HCT116 (cell line): Measurements from ENCODE around the gene CERK. TPM values are rescaled to one million over a fixed set of nuclear protein-coding genes. Genes with fewer than 3 reads are reported as not detected.

Source experiments
- ATAC-seq: fragments of 200-7000 bp; cut with Tn5 transposase; 2 replicates; pipeline ENCODE4 v1.9.1; 2020; ENCODE audit warnings: mild to moderate bottlenecking, moderate library complexity
- BruUV-seq: library from RNA; stranded (reverse); fragments of 400-500 nt; replicated peaks from 2 replicates; lab custom pipeline; 2021; lab: Mats Ljungman, UMichigan
- CTCF ChIA-PET: fragments of 300-600 bp; sonication (Branson Sonifier 250); formaldehyde crosslinking; loops from one replicate; lab custom pipeline; 2021; ENCODE audit warnings: antibody characterized with exemption; lab: Charles Lee
- POLR2A ChIA-PET: fragments of 300-600, 350-600 bp; sonication (Branson Sonifier 250); formaldehyde crosslinking; loops from one replicate; lab custom pipeline; 2021; ENCODE audit warnings: antibody characterized with exemption; lab: Charles Lee
- RAD21 ChIA-PET, 2 experiments: fragments of 300-600 bp; sonication (Branson Sonifier 250); formaldehyde crosslinking; loops; one replicate each; lab custom pipeline; 2023; ENCODE audit warnings: low total read pairs in 2 of 2; ENCODE audit not compliant: uncharacterized antibody in 2 of 2, unreplicated experiment in 2 of 2, low non-redundant PET in 1 of 2; lab: Charles Lee
- DNase-seq: peaks from one replicate; pipeline ENCODE4 v3.0.0-alpha.2; 2010; ENCODE audit warnings: low read depth, low spot score
- H2AFZ ChIP-seq: fragments of 200-600 bp; shearing (Covaris generic), sonication (generic); 2 replicates; pipeline ENCODE4 v1.6.1; 2017; ENCODE audit warnings: low read depth, mixed run types, mixed read lengths, antibody characterized with exemption, low read length; ENCODE audit not compliant: poor library complexity, severe bottlenecking
- H3K27ac ChIP-seq: 2 replicates; pipeline ENCODE4 v1.5.1; 2012; ENCODE audit warnings: low read depth, low read length
- H3K27me3 ChIP-seq: fragments of 200-600 bp; sonication (generic); 2 replicates; pipeline ENCODE4 v1.6.1; 2016; ENCODE audit warnings: mixed run types, low read length, mixed read lengths; ENCODE audit not compliant: insufficient read depth
- H3K36me3 ChIP-seq, 2 experiments: fragments of 200-500 bp in 1 of 2; fragments of 200-600 bp in 1 of 2; sonication (Bioruptor generic) in 1 of 2; sonication (generic) in 1 of 2; 2 replicates each; pipeline versions ENCODE4 v1.5.1 to v1.6.1; 2014 to 2016; ENCODE audit warnings: low read length in 2 of 2, inconsistent platforms in 1 of 2, mixed read lengths in 1 of 2, mixed run types in 1 of 2; ENCODE audit not compliant: insufficient read depth in 2 of 2, control insufficient read depth in 1 of 2
- H3K4me1 ChIP-seq, 2 experiments: fragments of 200-600 bp in 1 of 2; sonication (generic) in 1 of 2; 2 replicates each; pipeline versions ENCODE4 v1.5.1 to v1.6.1; 2012 to 2017; ENCODE audit warnings: low read length in 2 of 2, inconsistent platforms in 1 of 2, mild to moderate bottlenecking in 1 of 2, mixed read lengths in 1 of 2, mixed run types in 1 of 2, moderate library complexity in 1 of 2; ENCODE audit not compliant: insufficient read depth in 2 of 2, control insufficient read depth in 1 of 2
- H3K4me2 ChIP-seq: fragments of 200-600 bp; sonication (generic); 2 replicates; pipeline ENCODE4 v1.6.1; 2017; ENCODE audit warnings: mixed run types, low read length, mixed read lengths
- H3K4me3 ChIP-seq, 2 experiments: fragments of 200-600 bp in 1 of 2; sonication (generic) in 1 of 2; replicated peaks in 1 of 2; 2 replicates each; pipeline ENCODE4 v1.5.1; 2011 to 2016; ENCODE audit warnings: low read length in 2 of 2, control low read depth in 1 of 2, low read depth in 1 of 2, mild to moderate bottlenecking in 1 of 2, mixed read lengths in 1 of 2, mixed run types in 1 of 2
- H3K79me2 ChIP-seq: fragments of 200-600 bp; sonication (generic); 2 replicates; pipeline ENCODE4 v1.6.1; 2017; ENCODE audit warnings: mild to moderate bottlenecking, mixed run types, low read length, moderate library complexity, mixed read lengths; ENCODE audit not compliant: insufficient read depth
- H3K9ac ChIP-seq: fragments of 200-600 bp; sonication (generic); 2 replicates; pipeline ENCODE4 v1.6.1; 2016; ENCODE audit warnings: low read length, mixed read lengths
- H3K9me2 ChIP-seq: fragments of 200-600 bp; sonication (generic), shearing (Covaris generic); 2 replicates; pipeline ENCODE4 v1.6.1; 2017; ENCODE audit warnings: mixed run types, mild to moderate bottlenecking, moderate library complexity; ENCODE audit not compliant: insufficient read depth
- H3K9me3 ChIP-seq, 2 experiments: fragments of 200-500 bp in 1 of 2; fragments of 200-600 bp in 1 of 2; sonication (Bioruptor generic) in 1 of 2; sonication (generic) in 1 of 2; 2 replicates each; pipeline ENCODE4 v1.6.1; 2014 to 2017; ENCODE audit warnings: low read length in 2 of 2, mixed read lengths in 2 of 2, inconsistent platforms in 1 of 2, low read depth in 1 of 2, mild to moderate bottlenecking in 1 of 2, mixed run types in 1 of 2, moderate library complexity in 1 of 2; ENCODE audit not compliant: control insufficient read depth in 1 of 2, insufficient read depth in 1 of 2
- H4K20me1 ChIP-seq: fragments of 200-600 bp; sonication (generic), shearing (Covaris generic); 2 replicates; pipeline ENCODE4 v1.6.1; 2017; ENCODE audit warnings: mixed run types, mild to moderate bottlenecking, moderate library complexity; ENCODE audit not compliant: insufficient read depth
- CTCF ChIP-seq, 3 experiments: fragments of 200-600 bp in 1 of 3; sonication (generic) in 1 of 3; IDR thresholded peaks in 2 of 3; conservative IDR thresholded peaks in 1 of 3; 2 replicates each; pipeline ENCODE4 v1.5.1; 2012 to 2017; ENCODE audit warnings: low read depth in 2 of 3, low read length in 2 of 3, antibody characterized with exemption in 1 of 3, borderline replicate concordance in 1 of 3, control low read depth in 1 of 3, mild to moderate bottlenecking in 1 of 3, mixed read lengths in 1 of 3, mixed run types in 1 of 3, moderate library complexity in 1 of 3; ENCODE audit not compliant: insufficient read depth in 1 of 3
- ELF1 ChIP-seq: IDR thresholded peaks from 2 replicates; pipeline ENCODE4 v1.6.1; 2012; ENCODE audit warnings: low read depth, borderline replicate concordance
- FOSL1 ChIP-seq: IDR thresholded peaks from 2 replicates; pipeline ENCODE4 v1.6.1; 2012; ENCODE audit warnings: low read depth
- SIN3A ChIP-seq: IDR thresholded peaks from 2 replicates; pipeline ENCODE4 v1.6.1; 2012; ENCODE audit warnings: low read depth
- TCF7L2 ChIP-seq: IDR thresholded peaks from 2 replicates; pipeline ENCODE4 v1.7.0; 2011; ENCODE audit warnings: borderline replicate concordance, inconsistent platforms; ENCODE audit not compliant: insufficient read depth, insufficient read length; ENCODE audit errors: extremely low read depth
- ZFX ChIP-seq: fragments of 450-650 bp; IDR thresholded peaks from 2 replicates; pipeline ENCODE4 v1.6.1; 2017
- intact Hi-C: fragments of 100-400 bp; cut with micrococcal nuclease; formaldehyde crosslinking; loops from 2 replicates; pipeline ENCODE4 v1.10.0; 2022
- total RNA-seq: library from RNA; stranded (reverse); gene quantifications from one replicate; pipeline ENCODE4 v1.2.1, GENCODE V29; 2021; ENCODE audit not compliant: unreplicated experiment
- TF ChIP-seq, protein P1 (sequence below): IDR thresholded peaks from 2 replicates; pipeline ENCODE4 v1.6.1; 2012

The CERK gene
- total RNA-seq, 1 experiment from 2014 or later: 35.0 TPM

DNA sequence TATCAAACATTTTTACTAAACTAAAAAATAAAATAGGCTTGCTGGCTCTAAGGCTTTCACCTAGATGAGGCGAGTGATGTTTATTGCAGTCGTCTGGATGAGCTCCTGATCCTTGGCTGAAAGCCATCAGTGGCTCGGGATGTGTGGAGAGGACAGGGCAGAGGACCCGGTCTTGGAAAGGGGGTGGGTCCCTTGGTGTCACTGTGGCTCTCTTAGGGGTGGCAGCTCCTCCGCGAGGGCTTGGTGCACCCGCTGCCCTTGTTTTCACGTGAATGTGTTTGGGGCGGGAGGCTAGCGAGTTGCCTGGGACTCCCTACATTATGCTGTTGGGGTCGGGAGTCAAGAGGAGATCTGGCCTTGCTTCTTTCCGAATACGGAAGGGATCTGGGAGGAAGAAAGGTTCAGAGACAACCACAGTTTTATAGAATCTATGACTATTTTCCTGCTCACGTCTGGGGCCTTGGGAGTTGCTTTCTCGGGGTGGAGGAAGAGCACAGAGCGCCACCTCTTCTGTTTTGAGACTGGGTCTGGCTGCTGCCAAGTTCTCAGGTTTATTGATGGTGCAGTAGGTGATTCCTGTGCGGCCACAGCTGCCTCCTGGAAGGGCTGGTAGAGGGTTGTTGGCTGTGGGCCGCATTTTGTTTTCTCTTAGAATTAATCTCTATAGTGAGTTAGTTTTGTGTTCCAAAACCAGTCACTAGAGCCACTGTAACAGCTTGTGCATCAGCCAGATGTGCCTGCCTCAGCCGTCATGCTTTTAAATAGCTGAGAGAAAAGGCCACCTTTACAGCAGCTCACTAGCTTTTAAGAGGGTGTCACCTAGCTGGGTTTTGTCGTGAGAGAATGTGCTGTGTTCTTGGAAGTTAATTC, 37.2 kb upstream of the CERK start:
- peaks cover 39 to 48% of the 10 kb centered on the region in 2 experiments for H3K4me1 ChIP-seq
- H3K4me2 ChIP-seq: peak overlapping the region; percentile 75

DNA sequence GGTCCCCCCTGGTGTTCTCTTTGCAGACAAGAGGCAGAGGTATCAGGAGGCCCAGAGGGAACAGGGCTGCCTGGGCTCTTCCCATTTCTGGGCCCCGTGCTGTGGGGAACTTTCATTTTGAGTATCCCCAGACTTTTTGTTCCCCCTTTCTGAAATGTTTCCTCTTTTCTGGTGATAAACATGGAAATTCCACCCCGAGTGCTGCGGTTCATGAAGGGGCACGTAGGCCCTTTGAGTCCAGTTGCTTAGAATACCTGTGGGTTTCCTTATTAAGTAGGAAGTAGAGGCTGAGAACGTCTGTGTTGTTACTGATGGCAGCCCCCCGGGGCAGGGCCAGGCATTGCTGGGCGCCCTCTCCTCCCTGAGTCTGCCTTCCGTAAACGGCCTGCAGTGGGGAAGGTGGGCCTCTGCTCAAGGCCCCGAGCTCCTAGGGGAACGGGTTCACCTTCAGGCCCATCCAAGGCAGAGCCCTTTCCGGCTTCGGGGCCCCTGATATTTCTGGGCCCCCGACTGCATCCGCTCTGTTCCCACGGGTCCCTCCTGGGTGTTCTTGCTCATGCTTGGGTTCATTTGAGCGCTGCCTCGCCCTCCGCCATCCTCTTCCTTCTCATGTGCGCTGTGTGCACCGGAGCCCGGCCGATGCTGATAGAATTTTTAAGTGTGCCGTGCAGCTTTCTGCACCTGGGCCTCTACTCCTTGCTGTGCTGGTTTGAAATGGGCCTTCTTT, 36.4 kb upstream of the CERK start:
- RAD21 ChIA-PET: interaction anchor here (0.8 to 1.5 kb wide), 3 partner anchors 12 to 211 kb away, joined by 3 to 7 read pairs (median 3); partner anchors contain the start of gene TBC1D22A (in 1 of the 2)
- H4K20me1 ChIP-seq: no peaks in the 10 kb centered on the region; the same call in 1 of the 2 replicates
- intact Hi-C loops: no loop called here

More for the DNA sequence above, 37.2 kb upstream of the CERK start:
- no peaks in the 10 kb centered on the region for H3K9me2 ChIP-seq
- ChIA-PET POLR2A (interaction anchor here (3.3 kb wide), 1 partner anchor 12 kb away, joined by 33 read pairs; the partner anchor contains the start of gene TBC1D22A), RAD21 (interaction anchor here in 1 of 2 experiments (0.7 kb wide), 1 partner anchor 377 kb away, joined by 3 read pairs; no protein-coding TSS in a partner anchor), CTCF (interaction anchor here (2.0 to 2.6 kb wide), 2 partner anchors 17 to 28 kb away, joined by 10 to 12 read pairs; no protein-coding TSS in a partner anchor)
- H2AFZ ChIP-seq: no peak overlapping the region
- H3K27ac ChIP-seq: peak overlapping the region; percentile 99
- BruUV-seq: no TSS peak
- H3K4me3 ChIP-seq: no peak overlapping the region
- TF ChIP-seq SIN3A (no peak), FOSL1 (no peak), TCF7L2 (no peak)
- TF ChIP-seq, all 23 proteins: peak for 0
- Histone ChIP-seq H3K9me3 (no peaks in the 10 kb centered on the region), H3K27me3 (no peaks in the 10 kb centered on the region), H3K79me2 (peaks cover 62% of the 10 kb centered on the region), H4K20me1 (no peaks in the 10 kb centered on the region; the same call in 1 of the 2 replicates), H3K9ac (peak overlapping the region; percentile 59), H3K36me3 (no peaks in the 10 kb centered on the region)
- DNase-seq: no peak
- ATAC-seq: no peak
- intact Hi-C loops: no loop called here

More for the DNA sequence above, 36.4 kb upstream of the CERK start:
- TF ChIP-seq TCF7L2 (no peak), ZFX (0 out of 2 replicates have a peak, but pooled peaks have one; percentile 6), ELF1 (no peak), CTCF (IDR thresholded peaks at IDR 0.05 in 2 of 3, conservative IDR thresholded peaks at IDR 0.05 in 1 of 3; ENCODE audit: borderline replicate concordance in 1 of 3, insufficient read depth in 1 of 3, low read depth in 2 of 3, low read length in 2 of 3) (no peak)
- TF ChIP-seq, protein P1, sequence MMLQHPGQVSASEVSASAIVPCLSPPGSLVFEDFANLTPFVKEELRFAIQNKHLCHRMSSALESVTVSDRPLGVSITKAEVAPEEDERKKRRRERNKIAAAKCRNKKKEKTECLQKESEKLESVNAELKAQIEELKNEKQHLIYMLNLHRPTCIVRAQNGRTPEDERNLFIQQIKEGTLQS: no peak
- ChIA-PET POLR2A (interaction anchor here (0.6 to 3.3 kb wide), 2 partner anchors 12 to 15 kb away, joined by 3 to 33 read pairs; partner anchors contain the start of gene TBC1D22A), CTCF (interaction anchor here (0.9 to 2.6 kb wide), 5 partner anchors 16 to 211 kb away, joined by 4 to 12 read pairs (median 5); no protein-coding TSS in a partner anchor)
- H3K4me2 ChIP-seq: peak overlapping the region; percentile 75
- no peaks in the 10 kb centered on the region for H3K27me3 ChIP-seq
- H3K36me3 ChIP-seq: no peaks in the 10 kb centered on the region
- H2AFZ ChIP-seq: no peak overlapping the region
- peaks cover 64% of the 10 kb centered on the region for H3K79me2 ChIP-seq
- DNase-seq: no peak
- ATAC-seq: peak; percentile 19
- peak overlapping the region; percentile 8 to 51 for H3K4me3 ChIP-seq
- no peaks in the 10 kb centered on the region for H3K9me2 ChIP-seq
- H3K27ac ChIP-seq: peak overlapping the region; percentile 99
- H3K9ac ChIP-seq: peak overlapping the region; percentile 59
- no peaks in the 10 kb centered on the region for H3K9me3 ChIP-seq
- no TSS peak for BruUV-seq
- H3K4me1 ChIP-seq: peaks cover 39 to 48% of the 10 kb centered on the region in 2 experiments
